NT2/D1 (cell line): ENCODE results near the gene CAPN14.
A peak's percentile ranks its signal among the peaks of the same experiment; 100 is the strongest.

Source experiments
- SUZ12 ChIP-seq: IDR thresholded peaks from 2 replicates; pipeline ENCODE4 v1.6.1; 2011; ENCODE audit not compliant: insufficient read length, insufficient read depth; ENCODE audit errors: extremely low read depth
- YY1 ChIP-seq: IDR thresholded peaks from 2 replicates; pipeline ENCODE4 v1.6.1; 2011; ENCODE audit not compliant: insufficient read length, insufficient read depth
- ZNF274 ChIP-seq: IDR thresholded peaks from 2 replicates; pipeline ENCODE4 v1.6.1; 2011; ENCODE audit warnings: mild to moderate bottlenecking, low read depth, low read length

DNA sequence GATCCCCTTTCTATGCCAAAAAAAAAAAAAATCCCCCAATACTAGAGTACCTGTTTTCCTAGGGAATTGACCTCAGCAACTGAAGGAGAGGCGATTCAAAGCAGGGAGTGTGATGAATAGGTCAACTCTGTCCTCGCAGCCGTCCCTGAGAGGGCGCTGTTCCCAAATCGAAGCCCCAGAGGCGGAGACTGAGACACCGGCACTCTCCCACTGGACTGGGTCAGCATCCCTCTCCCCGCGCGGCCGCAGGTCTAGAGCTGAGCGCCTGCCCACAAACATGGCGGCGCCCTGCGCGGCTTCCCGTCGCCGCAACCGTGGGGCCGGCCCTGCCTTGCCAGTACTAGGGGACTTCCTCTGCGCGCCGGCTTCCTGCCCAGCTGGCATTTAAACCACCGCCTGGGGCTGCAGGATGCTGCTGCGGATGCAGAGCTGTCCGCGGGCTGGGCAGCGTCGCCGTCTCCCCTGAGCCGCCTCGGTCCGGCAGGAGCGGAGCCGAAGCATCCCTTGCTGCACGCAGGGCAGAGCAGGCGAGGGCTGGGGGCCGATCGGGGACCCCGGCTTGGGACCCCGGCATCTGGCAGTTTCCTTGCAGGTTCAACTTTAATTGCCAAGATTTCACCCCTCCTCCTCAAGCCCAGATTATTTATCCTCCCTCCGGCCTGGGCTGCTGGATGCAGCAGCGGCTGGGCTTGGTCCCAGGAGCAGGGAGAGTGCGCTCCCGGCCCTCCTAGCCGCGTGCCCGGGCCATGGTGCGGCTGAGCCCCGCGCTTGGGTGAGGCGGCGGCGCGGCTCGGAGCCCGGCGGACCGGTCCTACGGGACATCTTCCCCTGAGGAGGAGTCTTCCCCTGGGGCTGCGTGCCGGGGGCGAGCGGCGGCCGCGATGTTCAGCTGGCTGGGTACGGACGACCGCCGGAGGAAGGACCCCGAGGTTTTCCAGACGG is 16.7 kb upstream of the CAPN14 start, which contains the start of gene EHD3:
- TF ChIP-seq YY1 (peak; percentile 96), ZNF274 (no peak), SUZ12 (no peak)
